GM18873 (cell line): ENCODE data around the gene INTS12.
"Not testable (repeated sequence)": the region's sequence is repeated elsewhere in the genome, so short reads cannot be mapped to it uniquely, and the experiment has no call there.

ENCODE experiments used
- ATAC-seq: cut with Tn5 transposase; IDR thresholded peaks from one replicate; pipeline ENCODE4 v1.9.1; 2021; ENCODE audit warnings: mild to moderate bottlenecking, moderate library complexity, moderate number of reproducible peaks; ENCODE audit not compliant: unreplicated experiment, low FRiP score

Gene INTS12

GRCh38 chr4:105694812-105695211, 13.7 kb downstream of the INTS12 start:
- ATAC-seq = not testable (repeated sequence)

GRCh38 chr4:105686571-105686970, 21.9 kb downstream of the INTS12 start:
- no peak for ATAC-seq

DNA sequence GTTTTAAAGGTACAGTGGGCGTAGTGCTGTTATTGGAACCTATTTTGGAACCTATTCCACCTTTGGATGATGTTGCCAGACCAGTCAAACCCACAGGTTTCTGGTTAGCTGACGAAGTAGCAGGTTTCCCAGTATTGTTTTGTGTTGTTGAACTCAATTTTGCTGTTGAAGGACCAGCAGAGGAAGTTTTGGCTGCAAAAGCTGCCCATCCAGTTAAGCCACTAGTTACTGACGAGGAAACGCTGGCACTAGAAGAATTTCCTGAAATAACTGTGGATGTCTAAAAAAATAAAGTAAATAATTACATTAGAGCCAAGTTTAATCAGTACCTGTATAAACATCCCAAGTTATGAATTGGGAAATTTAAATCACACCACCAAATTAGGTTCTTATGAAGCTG, 25.5 kb downstream of the INTS12 start:
- ATAC-seq = no peak

GRCh38 chr4:105679186-105679585, 29.3 kb downstream of the INTS12 start:
- ATAC-seq = no peak

DNA sequence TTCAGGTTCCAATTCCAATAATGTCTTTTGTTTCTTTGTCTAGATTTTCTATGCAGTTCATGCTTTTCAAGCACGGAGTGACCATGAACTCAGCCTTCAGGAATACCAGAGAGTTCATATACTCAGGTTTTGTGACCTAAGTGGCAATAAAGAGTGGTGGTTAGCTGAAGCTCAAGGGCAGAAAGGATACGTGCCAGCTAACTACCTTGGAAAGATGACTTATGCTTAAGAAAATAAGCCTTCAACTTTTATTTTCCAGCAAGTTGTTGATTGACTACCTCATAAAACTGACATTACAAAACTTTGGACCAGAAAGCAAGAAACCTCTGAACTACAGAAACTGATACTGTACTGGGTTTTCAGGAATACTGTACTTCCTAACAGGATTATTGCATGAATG, 30.8 kb downstream of the INTS12 start:
- ATAC-seq = no peak

GRCh38 chr4:105674011-105674410, 34.5 kb downstream of the INTS12 start:
- no peak for ATAC-seq

DNA sequence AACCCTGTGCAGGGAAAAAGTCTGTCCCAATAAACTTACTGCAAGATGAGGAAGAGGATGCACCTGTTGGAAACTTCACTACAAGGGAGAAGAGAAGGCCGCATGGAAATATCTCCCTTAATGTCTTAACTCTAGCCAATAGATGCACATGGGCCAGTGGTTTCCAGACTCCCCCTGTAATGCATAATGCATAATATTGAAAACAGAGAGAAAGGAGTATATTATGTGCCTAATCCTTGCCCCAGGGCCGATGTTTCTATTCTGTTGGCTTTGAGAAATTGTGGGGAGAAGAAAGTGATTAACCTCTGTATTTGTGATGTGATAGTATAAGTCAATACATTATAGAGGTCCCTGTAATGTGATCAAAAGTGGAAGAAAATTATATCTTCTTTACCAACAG, 37.2 kb downstream of the INTS12 start:
- ATAC-seq = no peak

- ATAC-seq = no peak
Measured at GRCh38 chr4:105670684-105671083, 37.8 kb downstream of the INTS12 start.

- ATAC-seq = no peak
Measured at GRCh38 chr4:105666693-105667092, 41.8 kb downstream of the INTS12 start.

GRCh38 chr4:105662935-105663675, 45.4 kb downstream of the INTS12 start:
- ATAC-seq = no peak

- no peak for ATAC-seq
Measured at GRCh38 chr4:105661028-105661427, 47.5 kb downstream of the INTS12 start.

DNA sequence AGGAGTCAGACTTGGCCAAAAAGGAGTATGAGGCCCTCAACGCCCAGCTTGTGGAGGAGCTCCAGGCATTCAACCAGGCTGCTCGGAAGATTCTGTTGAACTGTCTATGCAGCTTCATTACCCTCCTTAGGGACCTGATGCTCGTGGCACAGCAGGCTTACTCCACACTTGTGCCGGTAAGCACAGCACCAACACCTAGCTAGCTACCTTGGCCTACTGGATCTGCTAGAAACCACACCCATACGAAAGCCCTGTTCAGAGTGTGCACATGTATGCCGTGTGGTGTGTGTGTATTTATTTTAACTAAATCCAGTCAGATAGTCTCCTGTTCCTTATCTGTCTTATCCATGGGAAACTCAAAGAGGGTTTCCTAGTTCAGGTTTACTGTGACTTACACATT, 49.3 kb downstream of the INTS12 start:
- ATAC-seq = no peak

GRCh38 chr4:105657117-105657765, 51.2 kb downstream of the INTS12 start:
- ATAC-seq = no peak

- ATAC-seq = no peak
Measured at GRCh38 chr4:105652286-105652888, 56.1 kb downstream of the INTS12 start.

DNA sequence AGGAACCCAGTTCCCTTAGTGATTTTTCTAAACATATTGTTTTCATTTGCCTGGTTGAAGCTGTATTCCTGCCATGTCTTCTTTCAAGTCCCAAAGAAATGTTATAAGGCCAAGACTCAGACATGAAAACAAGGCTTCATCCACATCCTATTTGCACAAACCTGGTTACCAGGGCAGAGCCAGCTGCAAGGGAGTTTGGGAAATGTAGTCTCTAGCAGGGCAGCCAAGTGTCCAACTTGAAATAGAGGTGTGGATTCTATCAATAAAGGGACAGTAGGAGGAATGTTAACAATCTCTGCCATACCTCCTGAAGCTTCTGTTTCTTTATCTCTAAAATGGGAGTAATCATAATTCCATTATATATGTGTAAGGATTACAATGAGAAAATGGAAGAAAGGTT, 56.6 kb downstream of the INTS12 start:
- no peak for ATAC-seq

GRCh38 chr4:105650190-105650589, 58.3 kb downstream of the INTS12 start:
- no peak for ATAC-seq

DNA sequence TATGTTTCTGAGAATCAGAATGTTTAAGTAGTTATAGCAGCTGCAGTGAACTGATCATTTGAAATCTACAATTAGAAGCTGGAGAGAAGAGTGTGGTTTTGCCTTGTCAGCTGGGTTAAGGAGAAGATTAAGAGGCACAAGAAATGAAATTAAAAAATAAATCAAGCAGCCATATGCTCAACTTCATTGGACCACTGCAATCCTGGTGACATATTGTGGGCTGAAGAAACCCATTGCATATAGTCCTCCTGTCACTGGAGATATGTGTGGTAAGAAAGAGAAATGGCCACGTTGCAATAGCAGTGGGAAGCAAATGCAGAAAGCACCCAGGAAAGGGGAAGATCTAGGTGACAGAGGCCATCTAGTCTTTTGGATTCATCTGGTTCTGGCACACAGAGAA, 63.0 kb downstream of the INTS12 start:
- no peak for ATAC-seq

- no peak for ATAC-seq
Measured at GRCh38 chr4:105644257-105644656, 64.2 kb downstream of the INTS12 start.

DNA sequence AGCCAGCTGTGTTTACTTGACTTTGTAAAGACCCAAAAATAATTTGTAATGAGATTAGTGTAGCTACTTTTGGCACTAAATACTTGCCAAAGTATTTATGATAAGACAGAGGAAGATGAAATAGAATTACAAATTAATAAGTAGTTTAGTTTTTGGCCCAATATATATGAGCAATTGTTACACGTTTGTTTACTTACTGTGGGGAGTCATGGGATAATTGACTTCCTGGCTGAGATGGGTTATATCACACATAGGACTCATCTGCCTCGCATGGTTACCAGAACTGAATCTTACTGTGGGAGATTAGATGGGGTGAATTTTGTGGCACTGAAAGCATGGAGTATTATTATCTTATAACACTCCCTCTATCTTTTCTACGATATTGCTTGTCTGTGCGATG, 66.6 kb downstream of the INTS12 start:
- ATAC-seq = no peak

DNA sequence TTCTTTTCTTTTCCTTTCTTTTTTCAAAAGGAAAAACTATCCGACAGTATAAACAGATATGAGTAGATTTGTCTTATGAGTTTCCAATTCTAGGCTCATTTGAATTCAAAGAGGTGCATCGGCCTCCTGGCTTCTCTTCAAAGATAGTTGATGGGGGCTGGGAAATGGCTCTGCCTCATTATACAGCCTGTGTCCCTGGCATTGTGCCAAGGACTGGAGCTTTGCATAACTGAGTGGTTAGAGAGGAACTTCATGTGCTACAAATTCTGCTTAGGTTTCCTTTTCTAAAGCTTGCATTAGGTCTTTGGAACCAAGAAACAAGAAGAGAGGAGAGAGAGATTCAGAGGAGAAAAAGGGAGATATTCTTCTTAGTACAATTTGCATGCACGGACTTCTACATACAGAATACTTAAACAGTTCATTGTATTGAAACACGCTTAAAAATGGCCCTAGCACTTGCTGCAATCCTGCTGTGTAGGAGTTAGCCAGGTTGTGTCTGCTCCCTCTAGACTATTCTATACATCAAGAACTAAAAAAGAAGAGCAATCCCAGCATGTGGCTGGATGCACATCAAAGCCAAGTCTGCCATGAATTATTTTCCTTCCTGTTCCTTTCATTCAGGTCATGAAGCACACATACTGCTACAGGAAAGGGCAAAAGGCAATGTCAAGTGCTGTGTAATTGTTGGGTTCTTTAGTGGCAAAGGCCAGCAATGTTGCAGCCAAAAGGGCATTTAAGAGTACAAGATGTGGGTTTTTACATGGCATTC, 70.9 kb downstream of the INTS12 start:
- peak; percentile 68 for ATAC-seq
